GM13977 (cell line): ENCODE data around the gene TOX4.

Experiments
- DNase-seq: peaks from one replicate; pipeline ENCODE4 v3.0.0; 2012; ENCODE audit warnings: low spot score
- in situ Hi-C: fragments of 300-500 bp; cut with MboI; formaldehyde crosslinking; loops from one replicate; pipeline ENCODE4 v1.12.0; 2022; ENCODE audit warnings: low sequenced_read_pairs, low pct_unique_long_range_greater_than_20kb, mixed read lengths, inconsistent platforms; ENCODE audit not compliant: unreplicated experiment
- TF ChIP-seq, protein P1 (sequence below): IDR thresholded peaks from 2 replicates; pipeline ENCODE4 v1.5.1; 2012; ENCODE audit warnings: mild to moderate bottlenecking, control low read depth; ENCODE audit not compliant: insufficient read depth; ENCODE audit errors: extremely low read depth, missing control alignments

TOX4 gene

DNA sequence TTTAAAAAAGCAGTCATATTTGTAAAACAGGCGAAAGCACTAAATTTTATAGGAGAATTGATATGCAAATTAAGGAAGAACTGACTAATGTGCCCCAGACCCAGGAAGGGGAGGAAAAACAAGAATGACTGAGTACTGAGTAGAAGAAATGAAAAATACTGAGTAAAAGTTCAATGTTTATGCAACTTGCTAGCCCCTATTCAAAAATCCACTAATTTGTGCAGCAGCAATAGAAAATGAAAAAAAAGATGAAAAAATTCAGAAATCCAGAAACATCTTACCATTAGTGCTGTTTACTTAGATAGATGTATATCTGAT, 27.1 kb upstream of the TOX4 start:
- DNase-seq: no peak
- TF ChIP-seq, protein P1, sequence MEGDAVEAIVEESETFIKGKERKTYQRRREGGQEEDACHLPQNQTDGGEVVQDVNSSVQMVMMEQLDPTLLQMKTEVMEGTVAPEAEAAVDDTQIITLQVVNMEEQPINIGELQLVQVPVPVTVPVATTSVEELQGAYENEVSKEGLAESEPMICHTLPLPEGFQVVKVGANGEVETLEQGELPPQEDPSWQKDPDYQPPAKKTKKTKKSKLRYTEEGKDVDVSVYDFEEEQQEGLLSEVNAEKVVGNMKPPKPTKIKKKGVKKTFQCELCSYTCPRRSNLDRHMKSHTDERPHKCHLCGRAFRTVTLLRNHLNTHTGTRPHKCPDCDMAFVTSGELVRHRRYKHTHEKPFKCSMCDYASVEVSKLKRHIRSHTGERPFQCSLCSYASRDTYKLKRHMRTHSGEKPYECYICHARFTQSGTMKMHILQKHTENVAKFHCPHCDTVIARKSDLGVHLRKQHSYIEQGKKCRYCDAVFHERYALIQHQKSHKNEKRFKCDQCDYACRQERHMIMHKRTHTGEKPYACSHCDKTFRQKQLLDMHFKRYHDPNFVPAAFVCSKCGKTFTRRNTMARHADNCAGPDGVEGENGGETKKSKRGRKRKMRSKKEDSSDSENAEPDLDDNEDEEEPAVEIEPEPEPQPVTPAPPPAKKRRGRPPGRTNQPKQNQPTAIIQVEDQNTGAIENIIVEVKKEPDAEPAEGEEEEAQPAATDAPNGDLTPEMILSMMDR: no peak
- in situ Hi-C loops: no loop called here

DNA sequence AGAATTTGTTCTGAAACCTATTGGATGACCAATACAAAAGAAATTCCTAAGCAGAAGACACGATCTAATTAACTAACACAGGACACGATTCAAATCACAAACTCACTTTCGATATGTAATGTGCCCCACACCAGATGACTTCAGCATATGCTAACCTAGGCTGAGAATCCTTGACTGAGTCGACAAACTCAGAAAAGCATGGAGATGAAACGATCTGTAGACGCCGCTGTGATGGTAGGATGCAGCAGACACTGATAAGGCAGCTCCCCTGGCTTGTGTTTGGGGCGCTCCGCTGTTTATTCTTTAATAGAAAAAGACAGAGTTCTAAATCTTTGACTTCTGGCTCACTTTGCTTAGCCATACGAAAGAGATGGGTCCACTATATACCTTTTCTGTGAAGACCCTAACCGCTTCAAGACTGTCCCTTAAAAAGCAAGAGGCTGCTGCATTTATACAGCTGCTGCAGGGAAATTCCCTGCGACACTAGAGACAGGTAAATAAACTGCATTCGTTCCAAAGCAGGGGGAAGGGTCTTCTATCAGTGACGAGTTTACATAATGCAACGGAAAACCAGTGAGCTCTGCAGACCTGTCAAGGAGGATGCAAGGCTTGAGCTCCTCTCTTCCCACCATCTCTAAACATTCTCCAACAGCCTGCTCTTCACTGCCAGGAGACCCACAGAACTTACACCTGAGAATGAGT, 22.0 kb upstream of the TOX4 start:
- in situ Hi-C loops: no loop called here
- no peak for DNase-seq
- TF ChIP-seq, protein P1: no peak

DNA sequence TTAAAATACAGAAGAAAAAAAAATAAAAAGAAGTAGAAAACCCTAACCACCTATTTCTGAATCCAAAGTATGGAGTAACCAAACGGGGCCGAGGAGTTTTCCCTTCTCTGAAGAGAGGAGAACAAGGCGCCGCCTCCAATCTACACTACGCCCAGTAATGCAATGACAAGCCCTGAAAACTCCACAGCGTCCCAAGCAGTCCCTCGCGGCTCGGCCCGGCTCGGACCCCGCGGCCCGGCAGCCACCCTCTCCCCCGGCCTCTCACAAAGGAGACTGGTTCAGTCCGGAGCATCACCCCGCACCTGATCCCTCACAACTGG, 21.4 kb upstream of the TOX4 start:
- no peak for DNase-seq
- TF ChIP-seq, protein P1: no peak
- in situ Hi-C loops: no loop called here

DNA sequence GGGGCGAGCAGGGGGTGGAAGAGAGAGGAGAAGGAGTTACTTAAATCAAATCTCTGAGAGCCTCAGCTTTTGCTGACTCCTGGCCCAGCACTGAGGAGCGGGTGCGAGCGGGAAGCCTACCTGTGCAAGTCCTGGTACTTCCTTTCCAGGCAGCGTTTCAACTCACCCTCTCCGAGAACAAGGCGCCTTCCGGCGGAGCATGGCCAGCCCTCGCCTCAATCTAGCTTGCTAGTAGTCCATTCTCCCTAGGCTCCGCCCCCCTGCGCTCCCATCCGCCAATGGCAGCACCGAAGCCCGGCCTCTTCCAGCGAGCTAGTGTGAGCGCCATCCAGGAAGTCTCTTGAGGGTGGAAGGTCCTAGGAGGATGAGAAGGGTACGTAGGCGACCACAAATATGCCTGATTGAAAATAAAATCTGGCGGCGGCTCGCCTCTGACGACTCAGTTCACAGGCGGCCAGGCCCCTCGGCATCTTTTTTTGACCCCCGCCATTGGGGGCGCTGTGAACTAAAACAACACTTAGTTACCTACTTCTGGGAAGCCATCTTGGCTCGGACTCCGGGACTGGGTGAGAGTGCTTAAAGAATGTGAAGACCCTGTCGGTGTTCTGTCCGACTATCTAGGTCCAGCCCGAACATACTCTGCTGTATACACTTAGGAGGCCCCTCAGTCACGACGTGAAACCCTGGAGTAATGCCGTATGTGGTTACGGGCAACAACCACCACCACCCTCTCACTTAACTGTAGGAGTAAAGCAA, 20.9 kb upstream of the TOX4 start, which contains the start of gene CHD8:
Gene CHD8 (minus strand): TSS at position 212 of the 756 bp plus-strand sequence. CDS start 24,480 bp downstream, outside the sequence.
- in situ Hi-C loops: no loop called here
- TF ChIP-seq, protein P1: peak; percentile 76
- peak; percentile 96 for DNase-seq

DNA sequence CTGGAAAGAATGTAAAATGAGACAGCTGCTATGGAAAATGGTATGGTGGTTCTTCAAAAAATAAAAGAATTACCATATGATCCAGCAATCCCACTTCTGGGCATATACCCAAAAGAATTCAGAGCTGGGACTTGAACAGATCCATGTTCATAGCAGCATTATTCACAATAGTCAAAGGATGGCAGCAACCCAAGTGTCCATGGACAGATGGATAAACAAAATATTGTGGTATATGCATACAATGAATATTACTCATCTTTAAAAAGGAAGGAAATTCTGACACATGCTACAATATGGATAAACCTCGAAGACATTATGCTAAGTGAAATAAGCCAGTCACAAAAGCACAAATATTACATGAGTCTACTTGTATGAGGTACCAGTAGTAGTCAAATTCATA, 9.4 kb upstream of the TOX4 start:
- TF ChIP-seq, protein P1: no peak
- in situ Hi-C loops: no loop called here
- no peak for DNase-seq

DNA sequence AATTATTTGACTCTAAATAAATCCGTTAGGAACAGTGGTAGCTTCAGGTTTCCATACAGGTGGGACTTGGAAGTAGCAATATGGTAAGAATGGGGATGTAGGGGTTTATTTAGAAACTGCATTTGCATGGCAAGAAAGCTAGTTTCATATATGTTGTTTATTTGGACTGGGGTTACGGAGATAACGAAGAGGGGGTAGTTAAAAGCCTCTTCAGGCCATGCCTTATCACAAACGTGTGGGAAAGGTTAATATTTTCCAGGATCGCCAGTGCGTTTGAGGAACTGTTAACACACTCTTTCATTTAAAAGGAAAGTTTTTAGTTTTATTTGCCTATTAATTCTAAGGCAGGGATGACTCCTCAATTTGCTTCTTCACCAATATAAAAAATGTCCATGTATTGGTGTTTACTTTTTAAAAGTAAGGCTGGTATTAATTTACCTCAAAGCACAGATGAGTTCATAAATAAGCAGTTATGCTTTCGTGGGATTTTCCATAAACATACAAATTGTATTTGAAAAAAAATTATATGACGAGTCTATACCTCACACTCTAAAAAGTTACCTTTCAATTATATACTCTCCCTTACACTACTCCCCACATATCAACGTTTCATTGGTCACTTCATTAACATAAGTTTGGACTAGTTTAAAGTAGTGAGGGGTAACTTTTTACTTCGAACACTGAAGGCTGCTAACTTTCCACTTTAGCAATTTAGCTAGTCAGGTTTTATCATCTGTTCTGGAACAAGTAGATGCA, 1.1 kb upstream of the TOX4 start:
- in situ Hi-C loops: no loop called here
- DNase-seq: no peak
- TF ChIP-seq, protein P1: no peak
